ENCODE data around the gene ACR.
"Not testable (repeated sequence)": the region's sequence is repeated elsewhere in the genome, so short reads cannot be mapped to it uniquely, and the experiment has no call there.

Gene ACR

DNA sequence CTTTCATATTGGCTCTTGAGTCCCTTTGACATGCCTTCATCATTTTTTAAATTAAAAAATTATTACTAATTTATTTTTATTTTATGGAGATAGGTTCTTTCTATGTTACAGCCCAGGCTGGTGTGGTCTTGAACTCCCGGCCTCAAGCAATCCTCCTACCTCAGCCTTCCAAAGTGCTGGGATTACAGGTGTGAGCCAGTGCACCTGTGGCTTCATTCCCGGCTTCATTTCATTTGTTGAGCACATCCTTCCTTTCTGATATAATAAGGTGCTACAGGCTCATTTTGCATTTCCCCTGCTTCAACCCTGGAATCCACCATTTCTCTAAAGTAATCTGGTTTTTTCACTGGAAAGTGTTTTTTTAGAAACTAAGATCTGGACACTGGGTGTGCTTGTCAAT lies 23.8 kb downstream of the ACR start:
- H3K9ac ChIP-seq (ENCODE audit: low read length in 5 of 5); H3K4me3 ChIP-seq (ENCODE audit: low read depth in 1 of 5, low read length in 5 of 5); H3K4me1 ChIP-seq (ENCODE audit: control insufficient read depth in 5 of 5, insufficient read depth in 5 of 5, low read length in 5 of 5); H3K27ac ChIP-seq (ENCODE audit: low read depth, low read length); H3K9me3 ChIP-seq (ENCODE audit: control insufficient read depth in 5 of 5, low read length in 5 of 5); H3K36me3 ChIP-seq (ENCODE audit: control insufficient read depth in 5 of 5, insufficient read depth in 5 of 5, low read length in 5 of 5); H3K27me3 ChIP-seq (ENCODE audit: control insufficient read depth in 5 of 5, insufficient read depth in 4 of 5, low read length in 5 of 5): not testable (repeated sequence)

DNA sequence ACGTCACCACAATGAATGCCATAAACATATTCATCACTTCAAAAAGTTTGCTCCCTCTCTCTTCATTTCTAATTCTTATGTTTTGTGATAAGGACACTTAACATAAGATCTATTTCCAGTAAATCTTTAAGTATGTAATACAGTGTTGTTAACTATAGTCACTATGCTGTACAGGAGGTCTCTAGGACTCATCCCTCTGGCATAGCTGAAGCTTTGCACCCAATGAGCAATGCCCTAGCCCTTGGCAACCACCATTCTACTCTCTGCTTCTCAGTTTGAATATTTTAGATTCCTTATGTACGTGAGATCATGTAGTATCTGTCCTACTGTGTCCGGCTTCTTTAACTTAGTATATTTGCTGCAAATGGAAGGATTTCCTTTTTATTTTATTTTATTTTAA lies 26.3 kb downstream of the ACR start:
- H3K4me3 ChIP-seq (ENCODE audit: low read depth in 1 of 5, low read length in 5 of 5); H3K9me3 ChIP-seq (ENCODE audit: control insufficient read depth in 5 of 5, low read length in 5 of 5); H3K27me3 ChIP-seq (ENCODE audit: control insufficient read depth in 5 of 5, insufficient read depth in 4 of 5, low read length in 5 of 5): not testable (repeated sequence)

DNA sequence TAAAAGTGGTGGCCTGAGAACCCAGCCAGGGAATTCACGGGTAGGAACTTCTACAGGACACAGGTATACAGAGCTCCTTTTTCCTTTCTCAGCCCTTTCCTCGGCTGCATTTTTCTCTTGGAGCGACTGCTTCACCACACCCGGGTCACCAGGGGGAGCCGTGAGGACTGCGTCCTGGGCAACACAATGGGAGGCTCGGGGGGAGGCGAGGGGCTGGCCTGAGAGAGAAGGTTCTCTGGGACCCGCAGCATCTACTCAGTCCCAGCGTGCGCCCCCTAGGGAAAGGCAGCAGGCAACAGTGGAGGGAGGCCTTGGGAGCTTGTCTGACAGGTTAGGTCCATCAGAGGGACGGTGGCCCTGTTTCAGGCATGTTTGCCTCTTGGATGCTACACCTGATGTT lies 37.1 kb downstream of the ACR start:
- H3K27me3 ChIP-seq (ENCODE audit: control insufficient read depth in 5 of 5, insufficient read depth in 4 of 5, low read length in 5 of 5); H3K9ac ChIP-seq (ENCODE audit: low read length in 5 of 5); H3K4me3 ChIP-seq (ENCODE audit: low read depth in 1 of 5, low read length in 5 of 5); H3K9me3 ChIP-seq (ENCODE audit: control insufficient read depth in 5 of 5, low read length in 5 of 5); H3K4me1 ChIP-seq (ENCODE audit: control insufficient read depth in 5 of 5, insufficient read depth in 5 of 5, low read length in 5 of 5); H3K27ac ChIP-seq (ENCODE audit: low read depth, low read length): not testable (repeated sequence)
- peaks cover 0 to 19% (median 2%) of the 10 kb centered on the region in 5 donors for H3K36me3 ChIP-seq (ENCODE audit: control insufficient read depth in 5 of 5, insufficient read depth in 5 of 5, low read length in 5 of 5)

More for the DNA sequence above, 26.3 kb downstream of the ACR start:
- not testable (repeated sequence) for H3K4me1 ChIP-seq (ENCODE audit: control insufficient read depth in 5 of 5, insufficient read depth in 5 of 5, low read length in 5 of 5); H3K36me3 ChIP-seq (ENCODE audit: control insufficient read depth in 5 of 5, insufficient read depth in 5 of 5, low read length in 5 of 5); H3K27ac ChIP-seq (ENCODE audit: low read depth, low read length); H3K9ac ChIP-seq (ENCODE audit: low read length in 5 of 5)

DNA sequence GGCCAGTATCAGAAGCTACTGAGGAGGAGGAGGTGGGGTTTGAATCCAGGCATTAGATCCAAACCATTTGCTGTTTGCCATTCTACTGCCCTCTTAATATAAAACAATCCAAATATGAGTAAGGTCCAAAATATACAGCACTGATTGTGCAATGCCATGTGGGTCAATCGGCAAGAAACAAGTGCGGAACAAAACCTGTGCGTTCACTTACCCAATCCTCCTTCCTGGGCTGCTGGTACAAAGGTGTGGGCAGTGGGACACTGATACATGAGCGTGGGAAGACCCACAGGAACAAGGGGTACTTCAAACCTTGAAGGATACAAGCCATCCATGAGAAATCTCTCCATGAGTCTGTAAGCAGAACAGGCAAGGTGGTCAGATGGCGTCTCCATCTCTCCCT lies 39.6 kb downstream of the ACR start:
- H3K4me1 ChIP-seq (ENCODE audit: control insufficient read depth in 5 of 5, insufficient read depth in 5 of 5, low read length in 5 of 5) = peaks cover 0 to 16% (median 5%) of the 10 kb centered on the region in 5 donors
- H3K9ac ChIP-seq (ENCODE audit: low read length in 5 of 5); H3K4me3 ChIP-seq (ENCODE audit: low read depth in 1 of 5, low read length in 5 of 5); H3K27ac ChIP-seq (ENCODE audit: low read depth, low read length); H3K9me3 ChIP-seq (ENCODE audit: control insufficient read depth in 5 of 5, low read length in 5 of 5); H3K27me3 ChIP-seq (ENCODE audit: control insufficient read depth in 5 of 5, insufficient read depth in 4 of 5, low read length in 5 of 5): not testable (repeated sequence)
- peaks cover 0 to 19% (median 2%) of the 10 kb centered on the region in 5 donors for H3K36me3 ChIP-seq (ENCODE audit: control insufficient read depth in 5 of 5, insufficient read depth in 5 of 5, low read length in 5 of 5)

DNA sequence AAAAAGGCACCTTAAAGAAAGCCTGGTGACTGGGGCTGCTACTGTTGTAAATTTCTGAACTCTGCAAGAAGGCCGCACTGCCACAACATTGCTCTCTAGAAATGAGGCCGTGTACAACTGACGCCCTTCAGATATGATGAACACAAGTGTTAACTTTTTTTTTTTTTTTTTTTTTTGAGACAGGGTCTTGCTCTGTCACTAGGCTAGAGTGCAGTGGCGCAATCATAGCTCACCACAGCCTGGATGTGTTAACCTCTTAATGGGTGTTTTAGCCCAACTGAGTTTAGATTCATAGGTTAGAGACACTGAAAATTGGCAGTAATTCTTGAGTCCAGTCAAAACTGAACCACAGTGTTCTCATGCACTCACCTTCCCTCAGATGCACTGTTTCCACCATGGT lies 42.2 kb downstream of the ACR start:
- H3K9ac ChIP-seq (ENCODE audit: low read length in 5 of 5); H3K4me3 ChIP-seq (ENCODE audit: low read depth in 1 of 5, low read length in 5 of 5); H3K27ac ChIP-seq (ENCODE audit: low read depth, low read length); H3K9me3 ChIP-seq (ENCODE audit: control insufficient read depth in 5 of 5, low read length in 5 of 5); H3K27me3 ChIP-seq (ENCODE audit: control insufficient read depth in 5 of 5, insufficient read depth in 4 of 5, low read length in 5 of 5): not testable (repeated sequence)
- H3K36me3 ChIP-seq (ENCODE audit: control insufficient read depth in 5 of 5, insufficient read depth in 5 of 5, low read length in 5 of 5) = peaks cover 0 to 19% (median 2%) of the 10 kb centered on the region in 5 donors
- H3K4me1 ChIP-seq (ENCODE audit: control insufficient read depth in 5 of 5, insufficient read depth in 5 of 5, low read length in 5 of 5) = peaks cover 0 to 24% (median 7%) of the 10 kb centered on the region in 5 donors

DNA sequence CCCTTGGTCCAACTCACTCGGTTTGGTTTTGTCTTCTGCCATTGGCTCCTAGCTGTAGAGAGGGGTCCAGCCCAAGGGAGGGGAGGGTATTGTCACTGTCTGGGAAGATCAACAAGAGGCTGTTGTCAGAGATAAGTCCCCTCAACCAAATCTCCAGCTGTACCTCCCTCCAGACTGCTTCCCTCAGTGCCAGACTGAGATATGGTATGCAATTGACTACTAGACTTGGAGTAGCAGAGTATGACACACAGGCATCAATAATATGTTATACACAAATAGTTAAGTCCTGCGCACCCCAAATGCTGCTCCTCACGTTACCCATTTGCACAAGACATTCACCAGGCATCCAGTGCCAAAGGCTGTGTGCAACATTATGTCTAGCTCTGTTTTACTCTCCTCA lies 44.2 kb downstream of the ACR start:
- not testable (repeated sequence) for H3K4me3 ChIP-seq (ENCODE audit: low read depth in 1 of 5, low read length in 5 of 5); H3K9ac ChIP-seq (ENCODE audit: low read length in 5 of 5); H3K9me3 ChIP-seq (ENCODE audit: control insufficient read depth in 5 of 5, low read length in 5 of 5); H3K36me3 ChIP-seq (ENCODE audit: control insufficient read depth in 5 of 5, insufficient read depth in 5 of 5, low read length in 5 of 5); H3K27me3 ChIP-seq (ENCODE audit: control insufficient read depth in 5 of 5, insufficient read depth in 4 of 5, low read length in 5 of 5); H3K27ac ChIP-seq (ENCODE audit: low read depth, low read length)
- H3K4me1 ChIP-seq (ENCODE audit: control insufficient read depth in 5 of 5, insufficient read depth in 5 of 5, low read length in 5 of 5) = peaks cover 0 to 24% (median 7%) of the 10 kb centered on the region in 5 donors

DNA sequence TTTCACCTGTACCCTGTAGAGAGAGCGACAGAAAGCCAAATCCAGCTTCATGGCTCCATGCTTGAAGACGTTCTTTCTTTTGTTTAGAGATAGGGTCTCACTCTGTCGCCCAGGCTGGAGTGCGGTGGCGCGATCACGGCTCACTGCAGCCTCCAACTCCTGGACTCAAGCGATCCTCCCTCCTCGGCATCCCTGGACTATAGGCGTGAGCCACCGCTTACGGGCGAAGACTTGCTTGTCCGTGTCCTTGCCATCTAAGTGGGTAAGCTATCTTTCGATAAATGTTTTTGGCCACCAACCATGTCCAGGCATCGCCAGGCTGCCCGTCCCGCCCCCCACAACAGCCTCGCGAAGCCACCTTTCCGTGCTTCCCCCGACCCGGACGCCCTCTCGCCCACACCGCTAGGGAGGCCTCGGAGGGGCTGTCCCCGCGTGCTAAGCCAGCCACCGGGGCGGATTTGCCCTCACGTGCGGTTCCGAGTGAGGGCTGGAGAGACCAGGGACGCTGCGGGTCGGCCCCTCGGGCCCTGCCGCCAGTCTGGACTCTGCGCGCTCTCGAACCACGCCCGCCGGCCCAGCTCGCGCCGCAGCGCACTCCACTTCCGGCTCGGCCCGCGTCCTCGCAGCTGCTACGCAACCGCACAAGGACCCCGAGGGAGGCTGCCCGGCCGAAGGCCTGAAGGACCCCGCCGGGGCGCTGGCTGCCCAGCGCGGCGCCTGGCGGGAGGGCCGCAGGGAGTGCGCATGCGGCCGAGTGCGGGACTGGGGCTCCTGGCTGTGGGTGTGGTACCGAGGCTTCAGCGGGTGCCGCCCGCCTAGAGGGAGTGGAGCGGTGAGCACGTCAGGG lies 45.3 kb downstream of the ACR start, which contains the start of gene RABL2B:
TSS of gene RABL2B (minus strand) at position 604 of the 847 bp plus-strand sequence. CDS start 1,342 bp downstream, outside the sequence.
- Histone ChIP-seq H3K4me3 (ENCODE audit: low read depth in 1 of 5, low read length in 5 of 5) (peak within 1 kb of the TSS; percentile 58 to 77 (median 64)), H3K9ac (ENCODE audit: low read length in 5 of 5) (peak within 1 kb of the TSS in 3 of 5 donors; percentile 40 to 71 (median 58))
- not testable (repeated sequence) for H3K27ac ChIP-seq (ENCODE audit: low read depth, low read length)

DNA sequence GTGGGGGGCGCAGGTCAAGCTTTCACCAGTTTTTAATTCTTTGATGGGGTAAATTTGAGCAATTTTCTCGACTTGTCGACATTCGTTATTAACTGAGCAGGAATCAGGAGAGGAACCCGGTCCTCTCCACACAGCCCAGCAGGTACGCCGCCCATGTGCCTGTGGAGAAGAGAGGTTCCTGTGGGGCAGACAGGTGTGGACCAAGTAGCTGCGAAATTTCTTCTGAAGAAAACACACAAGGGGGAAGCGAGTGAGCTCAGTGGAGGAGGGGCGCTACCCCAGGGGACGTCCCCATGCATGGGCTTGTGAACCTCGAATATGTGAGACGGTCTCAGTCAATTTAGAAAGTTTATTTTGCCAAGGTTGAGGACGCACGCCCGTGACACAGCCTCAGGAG lies 45.9 kb downstream of the ACR start:
- not testable (repeated sequence) for H3K36me3 ChIP-seq (ENCODE audit: control insufficient read depth in 5 of 5, insufficient read depth in 5 of 5, low read length in 5 of 5); H3K9me3 ChIP-seq (ENCODE audit: control insufficient read depth in 5 of 5, low read length in 5 of 5); H3K27ac ChIP-seq (ENCODE audit: low read depth, low read length); H3K27me3 ChIP-seq (ENCODE audit: control insufficient read depth in 5 of 5, insufficient read depth in 4 of 5, low read length in 5 of 5)
- Histone ChIP-seq H3K4me3 (ENCODE audit: low read depth in 1 of 5, low read length in 5 of 5) (peak overlapping the region; percentile 58 to 77 (median 63)), H3K9ac (ENCODE audit: low read length in 5 of 5) (peak overlapping the region in 3 of 5 donors; percentile 40 to 69 (median 55)), H3K4me1 (ENCODE audit: control insufficient read depth in 5 of 5, insufficient read depth in 5 of 5, low read length in 5 of 5) (peaks cover 0 to 24% (median 7%) of the 10 kb centered on the region in 5 donors)

More for the DNA sequence above, 45.3 kb downstream of the ACR start, which contains the start of gene RABL2B:
- not testable (repeated sequence) for H3K36me3 ChIP-seq (ENCODE audit: control insufficient read depth in 5 of 5, insufficient read depth in 5 of 5, low read length in 5 of 5); H3K27me3 ChIP-seq (ENCODE audit: control insufficient read depth in 5 of 5, insufficient read depth in 4 of 5, low read length in 5 of 5); H3K9me3 ChIP-seq (ENCODE audit: control insufficient read depth in 5 of 5, low read length in 5 of 5)
- peaks cover 0 to 24% (median 7%) of the 10 kb centered on the region in 5 donors for H3K4me1 ChIP-seq (ENCODE audit: control insufficient read depth in 5 of 5, insufficient read depth in 5 of 5, low read length in 5 of 5)

DNA sequence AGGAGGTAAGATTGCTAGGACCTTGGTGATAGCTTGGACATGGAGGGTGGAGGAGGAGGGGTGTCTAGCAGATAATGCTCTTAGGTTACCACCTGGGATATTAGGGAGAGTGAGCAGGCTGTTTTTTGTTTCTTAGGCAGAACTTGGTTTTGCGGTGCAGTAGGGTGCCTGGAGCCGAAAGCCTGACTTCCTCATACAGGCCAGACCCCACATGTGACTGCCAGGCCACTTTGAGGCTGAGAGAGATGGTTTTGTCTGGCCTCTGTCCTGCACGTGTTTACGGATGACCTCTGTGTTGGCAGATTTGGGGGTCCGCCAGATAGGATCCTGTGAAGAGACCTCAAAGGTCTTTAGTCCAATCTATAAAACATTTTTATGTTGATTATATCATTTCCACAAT lies 47.3 kb downstream of the ACR start:
- not testable (repeated sequence) for H3K9me3 ChIP-seq (ENCODE audit: control insufficient read depth in 5 of 5, low read length in 5 of 5)

DNA sequence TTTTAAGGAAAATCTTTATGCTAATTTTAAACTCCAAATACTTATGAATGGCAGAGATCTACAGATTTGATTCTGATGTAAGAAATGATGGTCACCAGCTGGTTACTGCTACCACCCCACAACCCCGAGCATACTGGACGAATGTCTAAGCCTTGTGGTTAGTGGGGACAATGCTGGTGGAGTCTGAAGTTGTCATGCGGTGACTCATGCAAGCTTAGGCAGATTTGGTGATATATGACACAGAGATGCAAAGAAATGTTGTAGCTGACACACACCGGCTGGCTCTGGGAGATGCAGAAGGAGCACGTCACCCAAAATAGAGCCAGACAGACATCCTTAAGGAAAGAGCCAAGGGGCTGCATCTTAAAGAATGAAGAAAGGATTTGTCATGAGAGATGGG lies 48.9 kb downstream of the ACR start:
- peaks cover 0 to 12% (median 2%) of the 10 kb centered on the region in 5 donors for H3K4me1 ChIP-seq (ENCODE audit: control insufficient read depth in 5 of 5, insufficient read depth in 5 of 5, low read length in 5 of 5)

More for the DNA sequence above, 47.3 kb downstream of the ACR start:
- not testable (repeated sequence) for H3K36me3 ChIP-seq (ENCODE audit: control insufficient read depth in 5 of 5, insufficient read depth in 5 of 5, low read length in 5 of 5); H3K27me3 ChIP-seq (ENCODE audit: control insufficient read depth in 5 of 5, insufficient read depth in 4 of 5, low read length in 5 of 5); H3K27ac ChIP-seq (ENCODE audit: low read depth, low read length); H3K4me3 ChIP-seq (ENCODE audit: low read depth in 1 of 5, low read length in 5 of 5); H3K9ac ChIP-seq (ENCODE audit: low read length in 5 of 5)
- H3K4me1 ChIP-seq (ENCODE audit: control insufficient read depth in 5 of 5, insufficient read depth in 5 of 5, low read length in 5 of 5) = peaks cover 0 to 16% (median 5%) of the 10 kb centered on the region in 5 donors

More for the DNA sequence above, 48.9 kb downstream of the ACR start:
- H3K27me3 ChIP-seq (ENCODE audit: control insufficient read depth in 5 of 5, insufficient read depth in 4 of 5, low read length in 5 of 5); H3K27ac ChIP-seq (ENCODE audit: low read depth, low read length); H3K4me3 ChIP-seq (ENCODE audit: low read depth in 1 of 5, low read length in 5 of 5); H3K9me3 ChIP-seq (ENCODE audit: control insufficient read depth in 5 of 5, low read length in 5 of 5); H3K9ac ChIP-seq (ENCODE audit: low read length in 5 of 5); H3K36me3 ChIP-seq (ENCODE audit: control insufficient read depth in 5 of 5, insufficient read depth in 5 of 5, low read length in 5 of 5): not testable (repeated sequence)
